HEK293 (cell line): ENCODE measurements around the gene KIF4B.

Experiments used
- CTCF ChIA-PET: fragments of 350-600 bp; formaldehyde crosslinking; extraction: SDS; loops from one replicate; lab custom pipeline; 2021; ENCODE audit warnings: antibody characterized with exemption; lab: Yijun Ruan, JAX
- POLR2A ChIA-PET: fragments of 300-600 bp; formaldehyde crosslinking; extraction: SDS; loops from one replicate; lab custom pipeline; 2020; ENCODE audit warnings: antibody characterized with exemption, inconsistent platforms; lab: Yijun Ruan, JAX
- H3K27ac ChIP-seq: fragments of 200-500 bp; sonication (Bioruptor generic); 2 replicates; pipeline ENCODE4 v1.5.1; 2014; ENCODE audit warnings: low read depth, low read length, control low read depth, inconsistent platforms; ENCODE audit errors: extremely low read depth
- H3K36me3 ChIP-seq, 2 experiments: fragments of 200-500 bp in 1 of 2; sonication (Bioruptor generic) in 1 of 2; 1 replicate in 1 of 2; 2 replicates in 1 of 2; pipeline ENCODE4 v1.5.1; 2014 to 2017; ENCODE audit warnings: inconsistent platforms in 2 of 2, low read length in 2 of 2; ENCODE audit not compliant: control insufficient read depth in 2 of 2, insufficient read depth in 1 of 2
- H3K4me1 ChIP-seq: fragments of 200-500 bp; sonication (Bioruptor generic); 2 replicates; pipeline ENCODE4 v1.5.1; 2014; ENCODE audit warnings: mild to moderate bottlenecking, low read length, inconsistent platforms; ENCODE audit not compliant: control insufficient read depth, insufficient read depth
- H3K4me3 ChIP-seq: 2 replicates; pipeline ENCODE4 v1.5.1; 2011; ENCODE audit warnings: low read depth, mild to moderate bottlenecking, control low read depth, low read length, moderate library complexity
- H3K9me3 ChIP-seq: fragments of 200-500 bp; sonication (Bioruptor generic); 2 replicates; pipeline ENCODE4 v1.5.1; 2014; ENCODE audit warnings: low read depth, low read length, inconsistent platforms; ENCODE audit not compliant: control insufficient read depth, insufficient read depth
- GFI1B ChIP-seq: fragments of 450-650 bp; formaldehyde crosslinking; IDR thresholded peaks from 2 replicates; pipeline ENCODE4 v1.5.1; 2016; ENCODE audit warnings: missing biosample characterization, missing genetic modification characterization
- HOXC10 ChIP-seq: sonication (generic); formaldehyde crosslinking; IDR thresholded peaks from 2 replicates; pipeline ENCODE4 v1.8.1; 2023; ENCODE audit warnings: mild to moderate bottlenecking, missing genetic modification reagents
- IKZF3 ChIP-seq: fragments of 450-650 bp; IDR thresholded peaks from 2 replicates; pipeline ENCODE4 v1.5.0; 2018; ENCODE audit warnings: missing biosample characterization, mild to moderate bottlenecking, missing genetic modification characterization, moderate library complexity
- KLF1 ChIP-seq: fragments of 450-650 bp; formaldehyde crosslinking; IDR thresholded peaks from 2 replicates; pipeline ENCODE4 v1.5.1; 2016; ENCODE audit warnings: missing biosample characterization, missing genetic modification characterization
- KLF8 ChIP-seq: fragments of 450-650 bp; formaldehyde crosslinking; IDR thresholded peaks from 2 replicates; pipeline ENCODE4 v1.5.1; 2016; ENCODE audit warnings: missing biosample characterization, missing genetic modification characterization
- SCRT1 ChIP-seq: fragments of 450-650 bp; formaldehyde crosslinking; IDR thresholded peaks from 2 replicates; pipeline ENCODE4 v1.5.1; 2016; ENCODE audit warnings: missing biosample characterization, missing genetic modification characterization, borderline replicate concordance
- TRIM28 ChIP-seq: IDR thresholded peaks from 2 replicates; pipeline ENCODE4 v1.6.1; 2011; ENCODE audit warnings: low read length, control low read depth, borderline replicate concordance
- ZFP37 ChIP-seq: fragments of 450-650 bp; formaldehyde crosslinking; IDR thresholded peaks from 2 replicates; pipeline ENCODE4 v1.5.1; 2016; ENCODE audit warnings: missing biosample characterization, missing genetic modification characterization
- ZNF133 ChIP-seq: fragments of 450-650 bp; formaldehyde crosslinking; IDR thresholded peaks from 2 replicates; pipeline ENCODE4 v1.5.1; 2016; ENCODE audit warnings: missing biosample characterization, missing genetic modification characterization
- ZNF146 ChIP-seq: fragments of 450-650 bp; formaldehyde crosslinking; IDR thresholded peaks from 2 replicates; pipeline ENCODE4 v1.5.1; 2016; ENCODE audit warnings: missing biosample characterization, missing genetic modification characterization
- ZNF155 ChIP-seq: fragments of 450-650 bp; formaldehyde crosslinking; IDR thresholded peaks from 2 replicates; pipeline ENCODE4 v1.5.1; 2016; ENCODE audit warnings: missing biosample characterization, missing genetic modification characterization
- ZNF202 ChIP-seq: fragments of 450-650 bp; formaldehyde crosslinking; IDR thresholded peaks from 2 replicates; pipeline ENCODE4 v1.5.1; 2016; ENCODE audit warnings: missing biosample characterization, missing genetic modification characterization, borderline replicate concordance
- ZNF223 ChIP-seq: fragments of 450-650 bp; formaldehyde crosslinking; IDR thresholded peaks from 2 replicates; pipeline ENCODE4 v1.5.1; 2016; ENCODE audit warnings: missing biosample characterization, missing genetic modification characterization
- ZNF311 ChIP-seq: fragments of 450-650 bp; formaldehyde crosslinking; IDR thresholded peaks from 2 replicates; pipeline ENCODE4 v1.5.1; 2017; ENCODE audit warnings: missing biosample characterization, missing genetic modification characterization, borderline replicate concordance
- ZNF514 ChIP-seq: fragments of 450-650 bp; formaldehyde crosslinking; IDR thresholded peaks from 2 replicates; pipeline ENCODE4 v1.5.1; 2016; ENCODE audit warnings: missing biosample characterization, missing genetic modification characterization
- ZNF529 ChIP-seq: fragments of 450-650 bp; formaldehyde crosslinking; IDR thresholded peaks from 2 replicates; pipeline ENCODE4 v1.5.1; 2017; ENCODE audit warnings: missing genetic modification characterization, missing biosample characterization; ENCODE audit not compliant: insufficient replicate concordance
- ZNF555 ChIP-seq: fragments of 450-650 bp; formaldehyde crosslinking; conservative IDR thresholded peaks from 2 replicates; pipeline ENCODE4 v1.5.1; 2017; ENCODE audit warnings: missing biosample characterization, mild to moderate bottlenecking, missing genetic modification characterization, inconsistent platforms
- ZNF560 ChIP-seq: fragments of 450-650 bp; formaldehyde crosslinking; IDR thresholded peaks from 2 replicates; pipeline ENCODE4 v1.5.1; 2017; ENCODE audit warnings: missing biosample characterization, missing genetic modification characterization, borderline replicate concordance
- ZNF600 ChIP-seq: fragments of 450-650 bp; formaldehyde crosslinking; IDR thresholded peaks from 2 replicates; pipeline ENCODE4 v1.5.1; 2016; ENCODE audit warnings: missing biosample characterization, missing genetic modification characterization
- ZNF610 ChIP-seq: fragments of 450-650 bp; formaldehyde crosslinking; IDR thresholded peaks from 2 replicates; pipeline ENCODE4 v1.5.1; 2016; ENCODE audit warnings: missing biosample characterization, missing genetic modification characterization, borderline replicate concordance
- ZNF777 ChIP-seq: fragments of 450-650 bp; formaldehyde crosslinking; IDR thresholded peaks from 2 replicates; pipeline ENCODE4 v1.5.1; 2017; ENCODE audit warnings: missing biosample characterization, missing genetic modification characterization, borderline replicate concordance
- ZSCAN16 ChIP-seq: fragments of 450-650 bp; formaldehyde crosslinking; IDR thresholded peaks from 2 replicates; pipeline ENCODE4 v1.5.1; 2016; ENCODE audit warnings: missing biosample characterization, missing genetic modification characterization
- TF ChIP-seq, protein P1 (sequence below): fragments of 450-650 bp; formaldehyde crosslinking; optimal IDR thresholded peaks from 2 replicates; pipeline ENCODE3; 2016; ENCODE audit warnings: missing biosample characterization, mild to moderate bottlenecking, missing genetic modification characterization
- TF ChIP-seq, protein P2 (sequence below): fragments of 450-650 bp; formaldehyde crosslinking; IDR thresholded peaks from 2 replicates; pipeline ENCODE4 v1.5.1; 2016; ENCODE audit warnings: missing biosample characterization, missing genetic modification characterization, low read depth
- TF ChIP-seq, protein P3 (sequence below): fragments of 450-650 bp; formaldehyde crosslinking; conservative IDR thresholded peaks from 2 replicates; pipeline ENCODE4 v1.5.1; 2016; ENCODE audit warnings: low read depth, missing biosample characterization, missing genetic modification characterization
- TF ChIP-seq, protein P4 (sequence below): fragments of 450-650 bp; formaldehyde crosslinking; IDR thresholded peaks from 2 replicates; pipeline ENCODE4 v1.5.1; 2017; ENCODE audit warnings: missing biosample characterization, missing genetic modification characterization

Gene KIF4B

DNA sequence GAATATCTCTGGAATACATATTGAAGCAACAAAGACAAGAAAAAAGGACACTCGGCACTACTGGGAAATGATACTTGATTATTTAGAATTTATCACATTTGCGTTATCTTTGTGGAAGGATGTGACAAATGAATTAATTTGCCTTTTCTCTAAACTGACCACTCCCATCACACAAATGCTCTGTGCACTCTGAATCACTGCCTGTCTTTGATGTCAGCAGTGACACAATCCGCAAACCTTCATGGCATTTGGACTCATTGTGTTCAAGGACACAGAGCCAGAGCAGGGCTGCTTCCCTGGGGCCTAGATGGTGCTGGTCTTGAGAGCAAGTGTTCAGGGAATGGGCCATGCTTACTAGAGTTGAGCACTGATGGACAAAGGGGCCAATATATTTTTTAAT is 4.9 kb upstream of the KIF4B start:
- Histone ChIP-seq H3K4me3 (no peak overlapping the region), H3K27ac (no peak overlapping the region)
- POLR2A ChIA-PET = no interaction called here
- TF ChIP-seq, protein P1, sequence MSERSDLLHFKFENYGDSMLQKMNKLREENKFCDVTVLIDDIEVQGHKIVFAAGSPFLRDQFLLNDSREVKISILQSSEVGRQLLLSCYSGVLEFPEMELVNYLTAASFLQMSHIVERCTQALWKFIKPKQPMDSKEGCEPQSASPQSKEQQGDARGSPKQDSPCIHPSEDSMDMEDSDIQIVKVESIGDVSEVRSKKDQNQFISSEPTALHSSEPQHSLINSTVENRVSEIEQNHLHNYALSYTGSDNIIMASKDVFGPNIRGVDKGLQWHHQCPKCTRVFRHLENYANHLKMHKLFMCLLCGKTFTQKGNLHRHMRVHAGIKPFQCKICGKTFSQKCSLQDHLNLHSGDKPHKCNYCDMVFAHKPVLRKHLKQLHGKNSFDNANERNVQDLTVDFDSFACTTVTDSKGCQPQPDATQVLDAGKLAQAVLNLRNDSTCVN = no peak
- TF ChIP-seq, protein P2, sequence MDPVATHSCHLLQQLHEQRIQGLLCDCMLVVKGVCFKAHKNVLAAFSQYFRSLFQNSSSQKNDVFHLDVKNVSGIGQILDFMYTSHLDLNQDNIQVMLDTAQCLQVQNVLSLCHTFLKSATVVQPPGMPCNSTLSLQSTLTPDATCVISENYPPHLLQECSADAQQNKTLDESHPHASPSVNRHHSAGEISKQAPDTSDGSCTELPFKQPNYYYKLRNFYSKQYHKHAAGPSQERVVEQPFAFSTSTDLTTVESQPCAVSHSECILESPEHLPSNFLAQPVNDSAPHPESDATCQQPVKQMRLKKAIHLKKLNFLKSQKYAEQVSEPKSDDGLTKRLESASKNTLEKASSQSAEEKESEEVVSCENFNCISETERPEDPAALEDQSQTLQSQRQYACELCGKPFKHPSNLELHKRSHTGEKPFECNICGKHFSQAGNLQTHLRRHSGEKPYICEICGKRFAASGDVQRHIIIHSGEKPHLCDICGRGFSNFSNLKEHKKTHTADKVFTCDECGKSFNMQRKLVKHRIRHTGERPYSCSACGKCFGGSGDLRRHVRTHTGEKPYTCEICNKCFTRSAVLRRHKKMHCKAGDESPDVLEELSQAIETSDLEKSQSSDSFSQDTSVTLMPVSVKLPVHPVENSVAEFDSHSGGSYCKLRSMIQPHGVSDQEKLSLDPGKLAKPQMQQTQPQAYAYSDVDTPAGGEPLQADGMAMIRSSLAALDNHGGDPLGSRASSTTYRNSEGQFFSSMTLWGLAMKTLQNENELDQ (tag by site-specific recombination) = no peak
- TF ChIP-seq, protein P3, sequence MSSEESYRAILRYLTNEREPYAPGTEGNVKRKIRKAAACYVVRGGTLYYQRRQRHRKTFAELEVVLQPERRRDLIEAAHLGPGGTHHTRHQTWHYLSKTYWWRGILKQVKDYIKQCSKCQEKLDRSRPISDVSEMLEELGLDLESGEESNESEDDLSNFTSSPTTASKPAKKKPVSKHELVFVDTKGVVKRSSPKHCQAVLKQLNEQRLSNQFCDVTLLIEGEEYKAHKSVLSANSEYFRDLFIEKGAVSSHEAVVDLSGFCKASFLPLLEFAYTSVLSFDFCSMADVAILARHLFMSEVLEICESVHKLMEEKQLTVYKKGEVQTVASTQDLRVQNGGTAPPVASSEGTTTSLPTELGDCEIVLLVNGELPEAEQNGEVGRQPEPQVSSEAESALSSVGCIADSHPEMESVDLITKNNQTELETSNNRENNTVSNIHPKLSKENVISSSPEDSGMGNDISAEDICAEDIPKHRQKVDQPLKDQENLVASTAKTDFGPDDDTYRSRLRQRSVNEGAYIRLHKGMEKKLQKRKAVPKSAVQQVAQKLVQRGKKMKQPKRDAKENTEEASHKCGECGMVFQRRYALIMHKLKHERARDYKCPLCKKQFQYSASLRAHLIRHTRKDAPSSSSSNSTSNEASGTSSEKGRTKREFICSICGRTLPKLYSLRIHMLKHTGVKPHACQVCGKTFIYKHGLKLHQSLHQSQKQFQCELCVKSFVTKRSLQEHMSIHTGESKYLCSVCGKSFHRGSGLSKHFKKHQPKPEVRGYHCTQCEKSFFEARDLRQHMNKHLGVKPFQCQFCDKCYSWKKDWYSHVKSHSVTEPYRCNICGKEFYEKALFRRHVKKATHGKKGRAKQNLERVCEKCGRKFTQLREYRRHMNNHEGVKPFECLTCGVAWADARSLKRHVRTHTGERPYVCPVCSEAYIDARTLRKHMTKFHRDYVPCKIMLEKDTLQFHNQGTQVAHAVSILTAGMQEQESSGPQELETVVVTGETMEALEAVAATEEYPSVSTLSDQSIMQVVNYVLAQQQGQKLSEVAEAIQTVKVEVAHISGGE (tag by site-specific recombination) = no peak
- TF ChIP-seq ZNF610 (tag by site-specific recombination) (no peak), ZFP37 (tag by site-specific recombination) (no peak), ZNF202 (no peak), SCRT1 (tag by site-specific recombination) (no peak), ZNF600 (tag by site-specific recombination) (no peak), GFI1B (tag by site-specific recombination) (no peak), ZNF311 (tag by site-specific recombination) (no peak), HOXC10 (CRISPR knock-in tag) (no peak), TRIM28 (no peak)
- TF ChIP-seq, all 188 proteins: peak for 0
- no peaks in the 10 kb centered on the region for H3K9me3 ChIP-seq
- CTCF ChIA-PET = no interaction called here
- H3K36me3 ChIP-seq = no peaks in the 10 kb centered on the region
- H3K4me1 ChIP-seq = no peaks in the 10 kb centered on the region

DNA sequence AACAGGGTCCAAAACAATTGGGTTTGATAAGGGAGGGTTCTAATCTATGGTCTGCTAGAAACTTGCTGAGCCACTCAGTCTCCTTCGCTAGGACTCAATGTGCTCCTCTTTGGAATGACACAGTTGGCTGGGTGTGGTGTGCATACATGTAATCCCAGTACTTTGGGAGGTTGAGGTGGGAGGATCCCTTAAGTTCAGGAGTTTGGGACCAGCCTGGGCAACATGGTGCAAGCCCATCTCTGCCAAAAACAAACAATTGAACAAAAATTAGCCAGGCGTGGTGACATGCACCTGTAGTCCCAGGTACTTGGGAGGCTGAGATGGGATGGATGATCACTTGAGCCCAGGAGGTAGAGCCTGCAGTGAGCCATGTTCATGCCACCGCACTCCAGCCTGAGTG is 2.7 kb upstream of the KIF4B start:
- H3K9me3 ChIP-seq = no peaks in the 10 kb centered on the region
- TF ChIP-seq ZNF529 (tag by site-specific recombination) = no peak
- no peak for TF ChIP-seq IKZF3 (tag by site-specific recombination)
- TF ChIP-seq ZNF155 (tag by site-specific recombination) = no peak
- no peak for TF ChIP-seq ZNF777
- TF ChIP-seq ZSCAN16 (tag by site-specific recombination) = no peak
- TF ChIP-seq KLF8 (tag by site-specific recombination) = no peak
- no peak for TF ChIP-seq ZNF514 (tag by site-specific recombination)
- no peak for TF ChIP-seq KLF1 (tag by site-specific recombination)
- TF ChIP-seq, protein P4, sequence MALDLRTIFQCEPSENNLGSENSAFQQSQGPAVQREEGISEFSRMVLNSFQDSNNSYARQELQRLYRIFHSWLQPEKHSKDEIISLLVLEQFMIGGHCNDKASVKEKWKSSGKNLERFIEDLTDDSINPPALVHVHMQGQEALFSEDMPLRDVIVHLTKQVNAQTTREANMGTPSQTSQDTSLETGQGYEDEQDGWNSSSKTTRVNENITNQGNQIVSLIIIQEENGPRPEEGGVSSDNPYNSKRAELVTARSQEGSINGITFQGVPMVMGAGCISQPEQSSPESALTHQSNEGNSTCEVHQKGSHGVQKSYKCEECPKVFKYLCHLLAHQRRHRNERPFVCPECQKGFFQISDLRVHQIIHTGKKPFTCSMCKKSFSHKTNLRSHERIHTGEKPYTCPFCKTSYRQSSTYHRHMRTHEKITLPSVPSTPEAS (tag by site-specific recombination) = no peak
- no peak for TF ChIP-seq ZNF146
- TF ChIP-seq ZNF555 (tag by site-specific recombination) = no peak
- no peak for TF ChIP-seq ZNF133
- no peak for TF ChIP-seq TRIM28
- TF ChIP-seq ZNF223 (tag by site-specific recombination) = no peak
- no peak for TF ChIP-seq ZNF560 (tag by site-specific recombination)
- no peaks in the 10 kb centered on the region for H3K36me3 ChIP-seq
- no peak overlapping the region for H3K4me3 ChIP-seq
- no peak overlapping the region for H3K27ac ChIP-seq
- ChIA-PET CTCF (no interaction called here), POLR2A (no interaction called here)
- H3K4me1 ChIP-seq = no peaks in the 10 kb centered on the region
